Kidney (tissue), 14 donors: Measurements from ENCODE around the gene NME7. TPM values are rescaled to one million over a fixed set of nuclear protein-coding genes. Genes with fewer than 3 reads are reported as not detected.

ENCODE experiments used
- DNase-seq, 5 donors: peaks; one replicate each; pipeline ENCODE4 v3.0.0-alpha.2; 2013 to 2020
- FAIRE-seq: peaks from 2 replicates; lab custom pipeline; 2012; peaks lifted over from hg19 to GRCh38; lab: Jason Lieb, UNC
- H3K27ac ChIP-seq, 2 donors: one replicate each; pipeline ENCODE4 v1.7.0; 2013; ENCODE audit warnings: low read depth in 2 of 2, low read length in 2 of 2, inconsistent platforms in 1 of 2
- H3K27me3 ChIP-seq: one replicate; pipeline ENCODE4 v1.7.1; 2013; ENCODE audit warnings: low read length, inconsistent platforms; ENCODE audit not compliant: control insufficient read depth, insufficient read depth
- H3K36me3 ChIP-seq, 3 donors: one replicate each; pipeline versions ENCODE4 v1.7.0 to v1.7.1; 2013; ENCODE audit warnings: low read length in 3 of 3, control low read depth in 1 of 3, inconsistent platforms in 1 of 3; ENCODE audit not compliant: insufficient read depth in 3 of 3, control insufficient read depth in 2 of 3
- H3K4me1 ChIP-seq, 3 donors: one replicate each; pipeline versions ENCODE4 v1.7.0 to v1.7.1; 2013; ENCODE audit warnings: low read length in 3 of 3, inconsistent platforms in 1 of 3, low read depth in 1 of 3; ENCODE audit not compliant: control insufficient read depth in 2 of 3, insufficient read depth in 2 of 3
- H3K4me3 ChIP-seq, 3 donors: one replicate each; pipeline versions ENCODE4 v1.7.0 to v1.8.1; 2013; ENCODE audit warnings: low read length in 3 of 3, control low read depth in 1 of 3, inconsistent platforms in 1 of 3
- H3K9ac ChIP-seq, 3 donors: one replicate each; pipeline versions ENCODE4 v1.7.0 to v1.7.1; 2013; ENCODE audit warnings: low read length in 3 of 3, control low read depth in 1 of 3, inconsistent platforms in 1 of 3
- H3K9me3 ChIP-seq, 3 donors: one replicate each; pipeline versions ENCODE4 v1.7.0 to v1.7.1; 2013; ENCODE audit warnings: low read length in 3 of 3, control low read depth in 1 of 3, inconsistent platforms in 1 of 3; ENCODE audit not compliant: control insufficient read depth in 2 of 3, insufficient read depth in 1 of 3
- intact Hi-C: fragments of 100-400 bp; cut with DNase I; formaldehyde crosslinking; loops from one replicate; pipeline ENCODE4 v1.11.1; 2022
- polyA plus RNA-seq: library from polyadenylated mRNA; stranded (reverse); fragments of 350-450 nt; fragmentation: Illumina TruSeq; extraction: RNeasy Lipid Tissue Mini Kit (QIAGEN cat#74804); gene quantifications from one replicate; pipeline ENCODE4 v1.2.3, GENCODE V29; 2014; ENCODE audit warnings: low read depth, low replicate concordance; ENCODE audit not compliant: insufficient read depth
- total RNA-seq: library from RNA; stranded (reverse); fragmentation: NEBNext Ultra II Directional; extraction: Animal tissue kit (Norgen Biotek cat#: 25700); gene quantifications from one replicate; pipeline ENCODE4 v1.2.1, GENCODE V29; 2021
- TF ChIP-seq, protein P1 (sequence below): IDR thresholded peaks from 3 replicates; pipeline ENCODE4 v1.5.1; 2012; ENCODE audit warnings: mild to moderate bottlenecking, moderate library complexity, borderline replicate concordance; ENCODE audit not compliant: insufficient read depth; ENCODE audit errors: extremely low read depth
- donor health status: control.
- donor health status: control.
- donor health status: control.
- donor health status: control.
- donor health status: control.
- donor health status: DM: yes; HTN: yes; CAD: no.
- donor health status: Normal renal cell carcinoma (clear cell type).

NME7 gene
- total and polyA plus RNA-seq, 2 donors from 2014 or later: 13.7 to 31.9 TPM

DNA sequence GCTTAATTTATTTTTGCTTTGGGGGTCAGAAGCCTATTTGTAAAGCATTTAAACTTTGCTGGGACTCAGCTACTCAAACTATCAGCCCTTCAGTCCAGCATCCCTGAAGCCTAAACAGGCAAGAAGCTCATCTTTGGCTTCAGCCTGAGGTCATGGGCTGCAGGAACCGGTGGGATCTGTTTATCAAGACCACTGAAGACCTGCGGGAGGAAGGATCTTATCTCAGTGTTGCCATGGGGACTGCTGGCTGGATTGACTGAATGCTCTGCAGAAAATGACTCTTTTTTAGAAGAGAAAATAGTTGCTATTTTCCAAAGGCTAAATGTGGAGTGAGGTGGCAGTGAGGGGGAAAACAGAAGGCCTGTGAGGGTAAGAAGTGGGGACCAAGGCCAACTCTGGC lies 281.7 kb downstream of the NME7 start:
- DNase-seq: no peak
- FAIRE-seq: no peak
- no peaks in the 10 kb centered on the region for H3K4me1 ChIP-seq
- H3K9ac ChIP-seq: no peak overlapping the region
- no peaks in the 10 kb centered on the region for H3K9me3 ChIP-seq
- no peaks in the 10 kb centered on the region for H3K27me3 ChIP-seq
- TF ChIP-seq, protein P1, sequence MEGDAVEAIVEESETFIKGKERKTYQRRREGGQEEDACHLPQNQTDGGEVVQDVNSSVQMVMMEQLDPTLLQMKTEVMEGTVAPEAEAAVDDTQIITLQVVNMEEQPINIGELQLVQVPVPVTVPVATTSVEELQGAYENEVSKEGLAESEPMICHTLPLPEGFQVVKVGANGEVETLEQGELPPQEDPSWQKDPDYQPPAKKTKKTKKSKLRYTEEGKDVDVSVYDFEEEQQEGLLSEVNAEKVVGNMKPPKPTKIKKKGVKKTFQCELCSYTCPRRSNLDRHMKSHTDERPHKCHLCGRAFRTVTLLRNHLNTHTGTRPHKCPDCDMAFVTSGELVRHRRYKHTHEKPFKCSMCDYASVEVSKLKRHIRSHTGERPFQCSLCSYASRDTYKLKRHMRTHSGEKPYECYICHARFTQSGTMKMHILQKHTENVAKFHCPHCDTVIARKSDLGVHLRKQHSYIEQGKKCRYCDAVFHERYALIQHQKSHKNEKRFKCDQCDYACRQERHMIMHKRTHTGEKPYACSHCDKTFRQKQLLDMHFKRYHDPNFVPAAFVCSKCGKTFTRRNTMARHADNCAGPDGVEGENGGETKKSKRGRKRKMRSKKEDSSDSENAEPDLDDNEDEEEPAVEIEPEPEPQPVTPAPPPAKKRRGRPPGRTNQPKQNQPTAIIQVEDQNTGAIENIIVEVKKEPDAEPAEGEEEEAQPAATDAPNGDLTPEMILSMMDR: no peak
- no peak overlapping the region for H3K27ac ChIP-seq
- no peak overlapping the region for H3K4me3 ChIP-seq
- H3K36me3 ChIP-seq: no peaks in the 10 kb centered on the region
- intact Hi-C loops: no loop called here

Other genes with a start within 250 kb of the NME7 start
- 25.3 TPM for gene BLZF1, start 398 bp upstream of the NME7 start, total RNA-seq
- 10.3 TPM for gene BLZF1, start 398 bp upstream of the NME7 start, polyA plus RNA-seq
- 4.8 TPM for gene CCDC181, start 59.7 kb upstream of the NME7 start, total RNA-seq
- gene CCDC181, start 59.7 kb upstream of the NME7 start, polyA plus RNA-seq: 8.2 TPM
- gene SLC19A2, start 118.1 kb upstream of the NME7 start, total RNA-seq: 7.8 TPM
- gene SLC19A2, start 118.1 kb upstream of the NME7 start, polyA plus RNA-seq: 10.9 TPM
- gene F5, start 218.7 kb upstream of the NME7 start, total RNA-seq: 3.8 TPM
- 5.1 TPM for gene F5, start 218.7 kb upstream of the NME7 start, polyA plus RNA-seq